HFF-Myc (cell line): ENCODE measurements around the gene LIPC.

Experiments used
- DNase-seq: peaks from one replicate; pipeline ENCODE4 v3.0.0-alpha.2; 2011; ENCODE audit warnings: low read depth; ENCODE audit errors: extremely low read depth
- H3K4me3 ChIP-seq: replicated peaks from 2 replicates; pipeline ENCODE4 v1.5.1; 2011; ENCODE audit warnings: low read depth, mild to moderate bottlenecking, control low read depth, low read length
- TF ChIP-seq, protein P1 (sequence below): IDR thresholded peaks from 2 replicates; pipeline ENCODE4 v1.5.1; 2012; ENCODE audit warnings: mild to moderate bottlenecking, low read depth, low read length, control low read depth; ENCODE audit errors: missing control alignments

Gene LIPC

DNA sequence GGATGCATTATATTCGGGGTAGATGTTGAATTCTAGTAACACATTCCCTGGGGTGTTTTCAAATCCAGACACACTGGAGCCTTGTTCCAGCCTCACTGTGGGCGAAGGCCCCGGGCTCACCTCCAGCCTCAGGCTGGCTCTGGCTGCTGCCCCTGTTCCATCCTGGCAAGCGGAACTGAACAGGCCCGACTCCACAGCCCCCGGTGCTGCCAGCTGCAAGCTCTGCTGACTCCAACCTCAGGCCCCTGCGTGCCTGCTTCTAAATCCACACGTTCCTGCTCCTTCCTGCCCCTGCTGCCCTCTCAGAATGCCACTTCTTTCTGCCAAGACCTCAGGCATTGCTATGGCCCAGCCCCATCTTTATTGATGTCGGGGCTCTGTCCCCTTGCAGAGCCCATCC is 90.6 kb downstream of the LIPC start:
- DNase-seq: no peak
- no peak overlapping the region for H3K4me3 ChIP-seq

DNA sequence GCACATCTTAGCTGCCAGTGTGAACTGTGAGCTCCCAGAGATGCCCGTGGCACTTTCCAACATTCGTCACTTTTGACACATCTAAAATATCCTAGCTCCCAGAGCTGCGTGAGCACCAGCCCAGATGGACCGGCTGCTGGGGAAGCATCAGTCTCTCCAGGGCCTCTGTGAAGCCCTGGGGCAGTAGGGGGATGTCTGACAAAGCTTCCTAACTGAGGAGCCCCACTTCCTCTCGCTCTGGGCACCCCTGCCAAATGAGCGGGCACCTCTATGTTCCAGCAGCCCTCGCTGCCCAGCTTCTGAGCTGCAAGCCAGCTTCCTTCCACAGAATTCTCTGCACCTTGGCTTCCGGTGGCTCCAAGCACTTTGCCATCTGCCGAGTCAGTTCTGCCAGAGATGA is 91.1 kb downstream of the LIPC start:
- DNase-seq: no peak
- H3K4me3 ChIP-seq: no peak overlapping the region
- TF ChIP-seq, protein P1, sequence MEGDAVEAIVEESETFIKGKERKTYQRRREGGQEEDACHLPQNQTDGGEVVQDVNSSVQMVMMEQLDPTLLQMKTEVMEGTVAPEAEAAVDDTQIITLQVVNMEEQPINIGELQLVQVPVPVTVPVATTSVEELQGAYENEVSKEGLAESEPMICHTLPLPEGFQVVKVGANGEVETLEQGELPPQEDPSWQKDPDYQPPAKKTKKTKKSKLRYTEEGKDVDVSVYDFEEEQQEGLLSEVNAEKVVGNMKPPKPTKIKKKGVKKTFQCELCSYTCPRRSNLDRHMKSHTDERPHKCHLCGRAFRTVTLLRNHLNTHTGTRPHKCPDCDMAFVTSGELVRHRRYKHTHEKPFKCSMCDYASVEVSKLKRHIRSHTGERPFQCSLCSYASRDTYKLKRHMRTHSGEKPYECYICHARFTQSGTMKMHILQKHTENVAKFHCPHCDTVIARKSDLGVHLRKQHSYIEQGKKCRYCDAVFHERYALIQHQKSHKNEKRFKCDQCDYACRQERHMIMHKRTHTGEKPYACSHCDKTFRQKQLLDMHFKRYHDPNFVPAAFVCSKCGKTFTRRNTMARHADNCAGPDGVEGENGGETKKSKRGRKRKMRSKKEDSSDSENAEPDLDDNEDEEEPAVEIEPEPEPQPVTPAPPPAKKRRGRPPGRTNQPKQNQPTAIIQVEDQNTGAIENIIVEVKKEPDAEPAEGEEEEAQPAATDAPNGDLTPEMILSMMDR: no peak

More for the DNA sequence above, 90.6 kb downstream of the LIPC start:
- TF ChIP-seq, protein P1: no peak

- TF ChIP-seq, protein P1: no peak
- no peak overlapping the region for H3K4me3 ChIP-seq
- no peak for DNase-seq
Measured at GRCh38 chr15:58523634-58524033, 91.8 kb downstream of the LIPC start.

DNA sequence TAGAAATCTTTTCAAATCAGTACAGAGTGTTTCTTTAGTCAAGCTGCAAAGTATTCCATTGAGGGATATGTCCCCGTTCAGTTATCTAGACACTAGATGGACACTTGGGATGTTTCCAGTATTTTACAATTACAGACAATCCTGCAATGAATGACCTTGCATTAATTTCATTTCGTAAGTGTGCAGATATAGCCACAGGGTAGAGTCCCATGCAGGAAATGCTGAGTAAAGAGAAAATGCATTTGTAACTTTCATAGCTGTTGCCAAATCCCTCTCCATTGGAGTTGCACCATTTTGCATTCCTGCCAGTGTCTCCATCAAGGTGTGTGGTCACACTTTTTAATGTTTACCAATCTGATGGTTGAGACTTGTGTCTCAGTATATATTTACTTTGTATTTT is 92.5 kb downstream of the LIPC start:
- TF ChIP-seq, protein P1: no peak
- no peak for DNase-seq
- no peak overlapping the region for H3K4me3 ChIP-seq

- H3K4me3 ChIP-seq: no peak overlapping the region
- DNase-seq: no peak
- TF ChIP-seq, protein P1: no peak
Measured at GRCh38 chr15:58525991-58526421, 94.2 kb downstream of the LIPC start.

GRCh38 chr15:58526647-58527192 is 94.9 kb downstream of the LIPC start:
- TF ChIP-seq, protein P1: no peak
- H3K4me3 ChIP-seq: no peak overlapping the region
- DNase-seq: no peak
